Measurements from ENCODE around the gene NR2F6. TPM values are rescaled to one million over a fixed set of nuclear protein-coding genes. Genes with fewer than 3 reads are reported as not detected.

NR2F6 gene
- total RNA-seq, 1 donor from 2014 or later: 50.5 TPM

DNA sequence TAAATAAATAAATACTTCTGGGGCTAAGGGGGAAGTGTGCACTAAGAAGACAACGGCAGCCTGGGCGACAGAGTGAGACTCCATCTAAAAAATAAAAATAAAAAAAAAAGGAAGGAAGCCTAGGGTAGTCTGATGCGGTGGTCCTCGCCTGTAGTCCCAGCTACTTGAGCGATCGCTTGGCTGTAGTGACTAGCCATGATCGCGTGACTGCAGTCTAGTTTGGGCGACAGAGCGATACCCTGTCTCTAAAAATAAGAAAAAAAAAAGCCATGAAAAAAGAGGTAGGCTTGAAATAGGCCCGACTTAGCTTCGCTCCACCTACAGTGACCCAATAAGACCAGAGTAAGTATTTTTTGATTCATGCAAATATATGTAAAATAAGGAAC, 20.9 kb upstream of the NR2F6 start:
- intact Hi-C loops (cut with DNase I): loop anchor here (2.0 kb wide), 1 partner anchor 52 kb away; the partner anchor contains the start of gene USE1
- DNase-seq (ENCODE audit: low spot score): no peak

DNA sequence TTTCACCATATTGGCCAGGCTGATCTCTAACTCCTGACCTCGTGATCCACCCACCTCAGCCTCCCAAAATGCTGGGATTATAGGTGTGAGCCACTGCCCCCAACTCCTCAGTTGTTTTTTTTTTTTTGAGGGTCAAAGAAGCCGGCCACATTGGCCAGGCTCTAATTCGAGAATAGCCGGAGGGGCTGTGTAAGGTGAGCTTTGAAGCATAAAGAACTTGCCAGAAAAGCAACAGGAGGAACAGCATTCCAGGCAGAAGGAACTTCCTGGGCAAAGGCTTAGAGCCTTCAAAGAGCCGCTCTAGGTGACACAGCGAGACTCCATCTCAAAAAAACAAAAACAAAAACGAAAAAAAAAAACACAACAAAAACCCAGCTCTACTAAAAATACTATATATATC, 20.3 kb upstream of the NR2F6 start:
- intact Hi-C loops (cut with DNase I): loop anchor here (2.0 kb wide), 1 partner anchor 51 kb away; the partner anchor contains the start of gene USE1

DNA sequence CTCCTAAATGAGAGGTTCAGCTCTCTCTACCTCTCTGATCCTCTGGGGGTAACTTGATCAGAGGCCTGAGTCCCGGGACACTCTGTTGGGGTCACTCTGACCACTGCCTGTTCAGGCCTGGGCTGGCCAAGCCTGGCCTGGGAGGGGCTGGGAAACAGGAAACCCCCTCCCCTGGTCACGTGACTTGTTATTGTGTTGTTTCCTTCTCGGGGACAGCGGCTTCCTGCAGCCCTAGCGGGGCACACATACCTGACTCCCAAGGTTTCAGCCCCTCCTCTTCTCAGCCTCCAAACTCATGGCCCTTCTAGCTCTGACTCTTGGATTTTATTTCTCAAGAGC, 18.9 kb upstream of the NR2F6 start, which contains the start of gene USHBP1:
Gene USHBP1, minus strand, starts transcription at position 105 of the 339 bp plus-strand sequence. CDS start 446 bp downstream, outside the sequence.
- intact Hi-C loops (cut with DNase I): no loop called here
- DNase-seq (ENCODE audit: low spot score): no peak

More for the DNA sequence above, 20.3 kb upstream of the NR2F6 start:
- no peak for DNase-seq (ENCODE audit: low spot score)

DNA sequence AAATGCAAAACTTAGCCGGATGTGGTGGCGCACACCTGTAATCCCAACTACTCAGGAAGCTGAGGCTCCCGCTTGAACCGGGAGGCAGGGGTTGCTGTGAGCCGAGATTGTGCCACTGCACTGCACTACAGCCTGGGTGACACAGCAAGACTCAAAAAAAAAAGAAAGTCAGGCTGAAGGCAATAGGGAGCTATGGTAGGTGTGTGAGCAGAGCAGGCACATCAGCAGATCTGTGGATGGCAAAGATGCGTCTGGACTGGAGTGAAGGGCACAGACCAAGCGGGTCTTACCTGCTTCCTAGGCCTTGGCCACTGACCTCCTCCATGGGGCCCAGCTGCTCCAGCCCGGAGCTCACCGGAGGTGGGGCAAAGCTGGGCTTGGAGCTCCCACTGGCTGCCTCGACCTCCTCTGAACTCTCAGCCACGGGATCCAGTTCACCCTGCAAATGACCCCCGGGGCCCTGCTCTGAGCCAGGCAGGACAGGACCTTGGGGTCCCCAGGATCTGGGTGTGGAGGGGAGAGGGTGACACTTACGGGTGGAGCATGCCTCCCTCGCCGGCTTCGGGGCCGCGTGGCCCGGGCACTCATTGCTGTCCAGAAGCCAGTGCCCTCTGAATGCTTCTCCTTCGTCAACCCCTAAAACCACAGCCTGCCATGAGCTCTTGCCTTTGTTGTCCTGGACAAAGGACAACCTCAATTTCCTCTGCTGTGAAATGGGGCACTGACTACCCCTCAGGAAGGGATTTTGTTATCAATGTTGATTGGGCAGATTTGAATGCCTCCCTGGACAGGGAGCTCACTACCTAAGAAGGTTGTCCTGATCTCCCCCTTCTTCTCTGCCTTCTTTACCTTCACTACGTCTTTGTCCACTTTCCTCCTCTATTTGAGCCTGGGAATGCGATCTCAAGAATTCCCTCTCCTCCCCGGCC, 18.3 kb upstream of the NR2F6 start:
- intact Hi-C loops (cut with DNase I): no loop called here

DNA sequence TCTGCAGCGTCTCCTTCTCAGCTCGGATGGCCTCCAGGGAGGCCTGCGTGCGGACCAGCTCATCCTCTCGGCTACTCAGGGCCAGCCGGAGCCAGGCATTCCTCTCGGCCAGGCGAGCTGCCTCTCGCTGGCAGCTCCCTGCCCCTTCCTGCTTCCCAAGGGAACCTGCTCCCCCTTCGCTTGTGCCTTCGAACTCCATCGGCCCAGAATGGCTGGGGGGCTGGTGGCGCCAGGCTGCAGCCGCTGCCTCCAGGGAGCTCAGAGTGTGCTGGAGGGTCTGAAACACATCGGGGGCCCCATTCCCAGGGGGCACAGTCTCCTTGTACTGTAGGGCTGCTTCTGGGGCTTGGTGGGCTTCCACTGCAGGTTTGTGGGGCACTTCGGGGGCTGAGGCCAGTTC, 16.8 kb upstream of the NR2F6 start:
- intact Hi-C loops (cut with DNase I): no loop called here
- DNase-seq (ENCODE audit: low spot score): no peak

More for the DNA sequence above, 18.3 kb upstream of the NR2F6 start:
- no peak for DNase-seq (ENCODE audit: low spot score)

DNA sequence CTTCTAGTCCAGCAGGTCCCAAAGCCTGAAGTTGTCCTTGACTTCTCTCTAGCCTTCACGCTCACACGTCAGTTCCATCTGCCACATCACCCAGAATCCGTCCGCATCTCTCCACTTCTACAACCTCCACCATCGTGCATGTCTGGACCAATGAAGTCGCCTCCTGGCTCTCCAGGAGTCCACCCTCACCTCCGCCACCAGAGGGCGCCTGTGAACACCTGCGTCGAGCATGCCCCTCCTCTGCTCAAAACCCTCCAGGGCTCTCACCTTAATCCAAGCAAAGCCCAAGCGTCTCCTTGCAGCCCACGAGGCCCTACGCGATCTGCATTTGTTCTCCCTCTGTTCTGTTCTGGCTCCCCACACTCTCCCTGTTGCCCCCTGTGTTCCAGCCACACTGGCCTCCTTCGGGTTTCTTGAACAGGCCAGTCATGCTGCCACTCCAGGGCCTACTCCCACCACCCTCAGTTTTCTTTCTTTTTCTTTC, 15.2 kb upstream of the NR2F6 start:
- DNase-seq (ENCODE audit: low spot score): peak; percentile 90
- intact Hi-C loops (cut with DNase I): no loop called here

DNA sequence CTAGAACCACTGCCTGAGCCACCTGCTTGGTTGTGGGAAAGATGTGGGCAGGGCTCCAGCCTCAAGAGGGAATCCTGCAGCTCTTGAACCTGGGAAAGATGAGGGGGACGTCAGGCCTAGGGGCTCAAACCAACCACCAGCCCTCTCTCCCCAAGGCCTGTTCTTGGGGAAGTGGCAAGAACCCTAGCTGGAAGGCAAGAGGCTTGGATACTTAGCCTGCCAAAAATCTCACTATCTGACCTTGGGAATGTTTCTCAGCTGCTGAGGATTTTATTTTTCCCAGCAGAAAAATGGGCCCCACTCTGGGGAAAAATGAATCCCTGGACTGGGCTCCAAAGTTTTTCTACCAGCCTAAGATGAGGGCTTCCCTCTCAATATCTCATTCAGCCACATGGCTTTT, 14.2 kb upstream of the NR2F6 start:
- no peak for DNase-seq (ENCODE audit: low spot score)
- intact Hi-C loops (cut with DNase I): no loop called here

DNA sequence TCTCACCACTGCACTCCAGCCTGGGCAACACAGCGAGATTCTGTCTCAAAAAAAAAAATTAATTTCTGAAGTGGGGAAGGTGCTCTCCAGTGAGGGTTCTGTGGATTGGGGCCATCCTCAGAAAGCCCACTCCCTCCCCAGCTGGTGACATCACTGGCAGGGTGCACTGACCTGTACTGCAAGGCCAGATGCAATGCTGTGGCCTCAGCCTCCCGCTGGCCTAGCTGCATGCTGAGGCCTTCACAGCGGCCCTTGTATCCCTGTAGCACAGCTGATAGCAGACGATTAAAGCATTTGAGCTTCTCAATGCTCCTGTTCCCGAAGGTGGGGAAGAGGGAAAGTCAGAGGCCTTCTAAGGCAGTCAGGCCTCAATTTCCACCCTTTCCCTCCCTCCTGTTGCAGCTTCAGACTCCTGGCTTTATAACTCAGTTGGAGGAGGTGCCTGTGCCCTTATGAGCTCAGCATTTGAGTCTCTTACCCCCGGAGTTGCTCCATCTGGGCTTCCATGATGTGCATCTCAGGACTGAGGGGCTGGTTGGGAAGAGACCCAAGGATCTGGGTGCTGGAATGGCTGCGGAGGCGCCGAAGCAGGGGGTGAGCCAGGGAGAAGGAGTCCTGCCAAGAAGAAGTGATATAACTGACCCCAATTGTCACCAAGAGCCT, 13.5 kb upstream of the NR2F6 start:
- intact Hi-C loops (cut with DNase I): no loop called here
- DNase-seq (ENCODE audit: low spot score): no peak

DNA sequence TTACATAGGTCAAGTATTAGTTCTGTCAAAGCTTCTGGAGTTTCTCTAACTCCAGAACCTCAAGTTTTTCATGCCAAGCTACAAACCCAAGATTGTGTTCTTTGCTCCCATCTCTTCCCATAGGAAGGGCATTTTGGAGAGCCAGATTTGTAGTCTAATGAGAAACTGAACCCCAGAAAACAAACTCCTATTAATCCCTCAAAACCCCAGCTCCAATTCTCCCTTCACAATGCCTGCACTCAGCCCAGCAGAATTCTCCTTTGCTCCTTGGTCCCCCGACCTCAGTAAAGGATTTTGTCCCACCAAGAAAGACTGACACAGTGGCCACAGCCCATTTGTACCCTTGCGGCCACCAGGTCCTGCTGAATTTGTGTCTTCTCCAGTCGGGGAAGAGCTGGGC, 10.4 kb upstream of the NR2F6 start:
- intact Hi-C loops (cut with DNase I): no loop called here
- DNase-seq (ENCODE audit: low spot score): no peak

DNA sequence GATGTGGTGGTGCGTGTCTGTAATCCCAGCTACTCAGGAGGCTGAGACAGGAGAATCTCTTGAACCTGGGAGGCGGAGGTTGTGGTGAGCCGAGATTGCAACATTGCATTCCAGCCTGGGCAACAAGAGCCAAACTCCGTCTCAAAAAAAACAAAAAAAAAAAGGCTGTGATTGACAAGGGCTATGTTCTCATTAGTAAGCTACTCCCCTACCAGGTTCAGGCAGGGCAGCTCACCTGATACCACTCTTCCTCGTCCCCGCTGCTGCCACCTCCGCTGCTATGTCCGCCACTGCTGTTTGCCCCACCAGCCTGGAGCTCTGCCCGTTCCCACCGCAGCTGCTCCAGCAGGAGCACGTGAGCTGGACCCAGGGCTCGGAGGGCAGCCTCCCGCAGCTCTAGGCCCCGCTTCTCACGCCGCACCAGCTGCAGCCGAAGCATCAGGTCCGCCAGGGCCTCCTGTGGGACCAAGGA, 9.5 kb upstream of the NR2F6 start:
- no peak for DNase-seq (ENCODE audit: low spot score)
- intact Hi-C loops (cut with DNase I): no loop called here

DNA sequence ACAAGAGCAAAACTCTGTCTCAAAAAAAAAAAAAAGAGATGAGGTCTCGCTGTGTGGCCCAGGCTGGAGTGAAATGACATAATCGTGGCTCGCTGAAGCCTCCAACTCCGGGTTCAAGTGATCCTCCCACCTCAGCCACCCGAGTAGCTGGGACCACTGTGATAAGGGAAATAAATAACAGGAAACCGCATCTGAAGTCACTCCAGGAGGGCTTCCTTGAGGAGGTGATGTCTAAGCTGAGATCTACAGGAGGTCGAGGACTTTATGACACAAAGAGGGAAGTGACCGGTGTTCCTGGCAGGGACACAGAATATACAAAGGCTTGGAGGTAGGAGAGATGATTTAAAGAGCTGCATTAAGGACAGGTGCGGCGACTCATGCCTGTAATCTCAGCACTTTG, 8.9 kb upstream of the NR2F6 start:
- intact Hi-C loops (cut with DNase I): no loop called here
- DNase-seq (ENCODE audit: low spot score): no peak

DNA sequence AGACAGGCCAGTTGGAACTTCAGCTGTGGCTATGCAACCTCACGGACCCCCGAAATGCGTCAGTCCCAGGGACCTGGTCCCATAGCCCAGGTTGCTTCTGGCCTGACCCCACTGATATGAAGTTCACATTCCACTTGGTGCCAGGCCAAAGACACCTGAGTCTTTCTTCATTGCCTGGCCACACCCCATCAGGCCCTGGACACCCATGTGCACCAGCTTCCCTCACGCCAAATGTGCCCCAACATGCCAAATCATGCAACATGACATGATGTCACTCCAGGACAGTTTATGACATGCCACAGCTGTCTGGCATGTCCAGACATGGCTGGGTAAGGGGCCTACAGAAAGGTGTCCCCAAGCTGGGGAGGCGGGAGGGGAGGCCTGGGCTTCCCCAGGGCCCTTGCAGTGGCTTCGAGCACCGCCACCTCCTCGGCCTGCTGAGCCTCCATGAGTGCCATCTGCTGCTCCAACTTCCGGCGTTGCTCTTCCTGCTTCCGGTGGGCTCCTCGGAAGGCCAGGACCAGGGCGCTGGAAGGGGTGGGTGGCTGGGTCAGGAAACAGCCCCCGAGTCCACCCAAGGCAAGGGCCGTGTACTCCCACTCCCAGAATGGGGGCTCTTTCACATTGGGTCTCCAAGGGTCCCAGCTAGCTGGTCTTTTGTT, 4.3 kb upstream of the NR2F6 start:
- DNase-seq (ENCODE audit: low spot score): no peak
- intact Hi-C loops (cut with DNase I): loop anchor here (10.0 kb wide), 1 partner anchor 115 kb away; no protein-coding TSS in a partner anchor

DNA sequence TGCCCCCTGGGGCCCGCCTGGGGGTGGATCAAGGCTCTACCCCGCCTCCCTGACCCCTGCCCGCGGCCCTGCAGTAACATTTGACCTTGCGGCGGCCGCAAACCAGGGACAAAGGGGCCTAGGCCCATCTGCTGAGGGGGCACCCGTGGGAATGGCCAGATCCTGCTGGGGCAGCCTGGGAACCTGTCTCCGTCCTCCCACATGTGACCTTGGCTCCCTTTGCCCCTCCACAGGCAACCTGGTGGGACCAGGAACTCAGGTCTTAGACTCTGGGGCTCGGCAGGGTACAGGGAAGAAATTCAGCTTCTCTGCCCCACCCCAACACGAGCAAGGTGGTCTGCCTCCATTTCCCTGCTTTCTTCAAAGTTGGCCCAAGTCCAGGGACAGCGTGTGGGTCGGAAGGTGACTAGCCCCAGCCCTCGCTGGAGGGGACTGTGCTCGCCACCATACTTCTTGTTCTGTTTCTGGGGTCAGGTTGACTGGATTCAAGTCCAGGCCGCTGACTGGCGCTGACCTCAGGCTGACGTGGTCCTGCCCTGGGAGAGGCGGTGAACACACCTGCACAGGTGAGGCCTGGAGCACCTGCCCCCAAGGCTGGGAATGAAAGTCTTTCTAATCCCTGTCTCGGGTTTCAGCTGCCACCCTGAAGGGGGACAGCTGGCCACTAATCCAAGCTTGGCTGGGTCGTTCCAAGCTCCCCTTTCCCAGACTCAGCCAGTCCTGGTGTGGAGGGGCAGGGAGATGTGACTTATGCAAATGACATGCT, 2.5 kb upstream of the NR2F6 start:
- no peak for DNase-seq (ENCODE audit: low spot score)
- intact Hi-C loops (cut with DNase I): loop anchor here (10.0 kb wide), 1 partner anchor 113 kb away; no protein-coding TSS in a partner anchor

DNA sequence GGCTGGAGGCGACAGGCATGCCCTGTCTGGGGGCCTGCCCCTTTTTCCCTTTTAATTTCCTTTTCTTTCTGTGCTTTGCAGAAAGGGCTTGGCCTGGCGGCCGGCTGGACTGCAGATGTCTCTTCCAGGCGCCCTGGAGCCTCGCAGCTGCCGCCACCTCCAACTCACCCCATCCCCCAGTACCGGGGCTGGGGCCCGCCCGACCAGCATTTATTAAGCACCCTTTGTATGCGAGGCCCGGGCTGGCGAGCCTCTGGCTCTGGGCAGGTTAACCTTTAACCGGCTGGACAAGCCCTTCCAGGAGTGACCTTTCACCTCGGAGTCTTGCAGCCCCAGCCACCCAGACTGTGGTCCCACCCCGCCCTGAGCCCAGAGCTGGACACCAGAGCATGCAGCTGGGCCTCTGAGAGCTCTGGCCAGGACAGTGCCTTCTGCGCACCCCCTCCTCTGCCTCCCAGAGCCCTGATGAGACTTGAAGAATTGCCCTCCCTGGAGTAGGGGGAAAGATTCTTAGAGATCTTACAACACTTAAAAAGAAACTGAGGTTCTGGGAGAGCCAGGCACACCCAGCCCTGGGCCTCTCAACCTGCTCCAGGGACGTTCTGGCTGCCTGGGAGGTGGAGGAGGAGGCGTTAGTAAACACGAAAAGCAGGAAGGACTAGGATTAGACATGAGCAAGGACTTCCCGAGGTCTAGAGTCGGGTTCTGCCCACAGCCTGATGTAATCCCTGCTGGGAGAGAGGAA, 1.1 kb upstream of the NR2F6 start:
- intact Hi-C loops (cut with DNase I): loop anchor here (10.0 kb wide), 1 partner anchor 112 kb away; no protein-coding TSS in a partner anchor
- DNase-seq (ENCODE audit: low spot score): no peak

DNA sequence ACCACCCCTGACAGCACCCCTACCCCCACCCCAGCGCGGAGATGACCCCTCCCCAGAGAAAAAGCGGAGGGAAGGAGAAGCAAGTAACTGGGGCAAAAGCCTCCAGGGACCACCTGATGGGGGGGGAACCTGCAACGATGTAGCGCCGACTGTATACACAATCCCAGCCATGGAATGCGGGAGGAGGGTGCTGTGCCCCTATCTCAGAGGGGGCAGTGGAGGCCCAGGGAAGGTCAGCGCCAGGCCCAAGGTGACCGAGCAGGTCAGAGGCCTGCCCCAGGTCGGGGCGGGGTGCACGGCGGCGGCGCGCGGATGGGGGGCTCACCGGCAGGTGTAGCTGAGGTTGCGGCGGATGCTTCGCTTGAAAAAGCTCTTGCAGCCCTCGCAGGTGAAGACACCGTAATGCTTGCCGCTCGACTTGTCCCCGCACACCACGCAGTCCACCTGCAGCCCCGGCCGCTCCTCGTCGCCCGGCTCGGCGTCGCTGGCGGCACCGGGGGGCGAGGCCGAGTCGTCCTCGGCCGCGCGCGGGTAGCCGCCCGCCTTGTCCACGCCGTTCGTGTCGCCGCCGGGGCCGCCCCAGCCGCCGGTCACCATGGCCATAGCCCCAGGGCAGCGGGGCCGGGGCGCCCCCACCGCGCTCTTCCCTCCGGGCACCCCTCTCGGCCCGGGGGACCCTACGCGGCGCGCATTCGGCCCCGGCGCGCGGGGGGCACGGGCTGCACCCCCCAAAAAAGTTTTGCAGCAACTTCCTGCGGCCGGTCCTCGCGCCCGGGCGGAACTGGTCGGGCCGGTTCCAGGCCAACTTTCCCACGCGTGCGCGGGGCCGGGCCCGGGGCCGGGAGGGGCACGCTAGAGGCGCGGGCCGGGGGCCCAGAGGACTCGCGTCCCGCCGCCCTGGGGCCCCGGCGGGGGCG, 843 bp downstream of the NR2F6 start:
- intact Hi-C loops (cut with DNase I): loop anchor here (10.0 kb wide), 1 partner anchor 110 kb away; no protein-coding TSS in a partner anchor
- DNase-seq (ENCODE audit: low spot score): no peak

DNA sequence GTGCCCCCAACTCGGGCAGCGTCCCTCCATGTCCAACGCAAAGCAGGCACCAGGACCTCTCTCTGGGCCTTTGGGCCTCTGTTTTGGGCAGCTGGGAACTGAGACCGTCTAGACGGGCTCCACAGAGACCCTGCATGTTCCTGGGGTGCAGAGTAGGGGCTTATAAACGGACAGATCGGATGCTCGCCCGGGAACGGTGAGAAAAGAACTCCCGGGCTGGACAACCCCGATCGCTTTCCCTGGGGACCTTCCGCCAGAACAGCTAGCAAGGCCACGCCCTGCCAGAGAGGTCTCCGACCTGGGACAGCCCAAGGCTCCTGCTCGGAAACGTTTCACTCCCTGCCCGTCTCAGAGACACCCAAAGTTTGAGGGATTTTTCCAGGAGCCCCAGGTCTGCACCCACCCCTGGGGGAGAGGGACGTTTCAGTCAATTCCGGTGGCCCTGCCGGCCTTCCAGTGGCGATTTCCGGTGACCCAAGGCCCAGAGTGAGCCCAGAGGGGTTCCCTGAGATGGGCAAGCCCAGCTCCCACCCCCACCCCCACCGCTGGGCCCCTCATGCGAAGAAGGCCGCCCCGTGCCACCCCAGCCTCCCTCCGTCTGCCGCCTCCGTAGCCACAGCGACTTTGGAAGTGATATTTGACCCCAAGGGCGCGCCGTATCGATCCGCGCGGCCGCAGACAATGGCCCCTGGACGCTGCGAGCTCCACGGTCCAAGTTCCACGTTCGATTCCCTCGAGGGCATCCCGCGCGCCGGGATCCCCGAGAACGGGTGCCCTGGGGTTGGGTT, 1.7 kb downstream of the NR2F6 start:
- intact Hi-C loops (cut with DNase I): loop anchor here (10.0 kb wide), 1 partner anchor 109 kb away; no protein-coding TSS in a partner anchor
- no peak for DNase-seq (ENCODE audit: low spot score)

All from cardiac septum (tissue), 1 donor.